Epithelial cell of proximal tubule (primary cell): ENCODE results near the gene KDM8. TPM values are rescaled to one million over a fixed set of nuclear protein-coding genes. Genes with fewer than 3 reads are reported as not detected.

Experiments used
- DNase-seq: peaks from one replicate; pipeline ENCODE4 v3.0.0-alpha.2; 2011; ENCODE audit warnings: low read depth
- H3K4me3 ChIP-seq: 2 replicates; pipeline ENCODE4 v1.5.1; 2011; ENCODE audit warnings: low read depth, mild to moderate bottlenecking, low read length
- CTCF ChIP-seq: conservative IDR thresholded peaks from 2 replicates; pipeline ENCODE4 v1.5.1; 2012; ENCODE audit warnings: low read depth, mild to moderate bottlenecking, low read length
- total RNA-seq: library from RNA; depleted of rRNA; stranded (reverse); fragments of >200 nt; gene quantifications from 2 replicates; pipeline ENCODE4 v1.2.3, GENCODE V29; 2015

KDM8 gene
- total RNA-seq, 1 donor from 2014 or later, result 13.8 TPM

GRCh38 chr16:27220991-27221390, 17.7 kb downstream of the KDM8 start:
- TF ChIP-seq CTCF, result no peak
- DNase-seq, result no peak
- H3K4me3 ChIP-seq, result no peak overlapping the region

DNA sequence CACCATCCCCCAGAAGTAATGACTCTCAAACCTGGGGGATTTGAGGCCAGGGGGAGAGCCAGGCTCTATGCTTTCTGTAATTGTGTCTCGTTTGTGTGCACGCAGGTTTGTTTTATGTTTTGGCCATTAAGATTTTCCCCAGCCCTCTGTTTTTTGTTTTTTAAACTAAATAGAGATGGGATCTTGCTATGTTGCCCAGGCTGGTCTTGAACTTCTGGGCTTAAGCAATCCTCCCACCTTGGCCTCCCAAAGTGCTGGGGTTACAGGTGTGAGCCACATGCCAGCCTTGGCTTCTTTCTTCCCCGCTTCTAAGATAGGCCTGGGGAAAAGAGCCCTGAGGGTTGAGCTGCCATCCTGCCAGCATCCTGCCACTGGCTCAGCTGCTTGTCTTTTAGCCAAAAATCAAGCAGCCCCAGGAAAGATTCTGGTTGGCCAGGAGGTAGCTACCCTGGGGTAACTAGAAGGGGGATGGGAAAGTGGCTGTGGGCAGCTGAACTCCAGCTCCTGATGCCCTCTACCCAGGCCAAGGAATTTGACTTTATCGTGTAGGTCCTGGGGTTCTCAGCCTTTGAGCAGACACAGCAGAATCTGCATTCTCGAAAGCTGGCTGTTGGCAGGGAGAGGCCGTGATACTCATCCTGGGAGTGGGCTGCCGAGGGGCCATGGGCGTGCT, 18.4 kb downstream of the KDM8 start:
- no peak for DNase-seq
- H3K4me3 ChIP-seq, result no peak overlapping the region
- TF ChIP-seq CTCF, result no peak

DNA sequence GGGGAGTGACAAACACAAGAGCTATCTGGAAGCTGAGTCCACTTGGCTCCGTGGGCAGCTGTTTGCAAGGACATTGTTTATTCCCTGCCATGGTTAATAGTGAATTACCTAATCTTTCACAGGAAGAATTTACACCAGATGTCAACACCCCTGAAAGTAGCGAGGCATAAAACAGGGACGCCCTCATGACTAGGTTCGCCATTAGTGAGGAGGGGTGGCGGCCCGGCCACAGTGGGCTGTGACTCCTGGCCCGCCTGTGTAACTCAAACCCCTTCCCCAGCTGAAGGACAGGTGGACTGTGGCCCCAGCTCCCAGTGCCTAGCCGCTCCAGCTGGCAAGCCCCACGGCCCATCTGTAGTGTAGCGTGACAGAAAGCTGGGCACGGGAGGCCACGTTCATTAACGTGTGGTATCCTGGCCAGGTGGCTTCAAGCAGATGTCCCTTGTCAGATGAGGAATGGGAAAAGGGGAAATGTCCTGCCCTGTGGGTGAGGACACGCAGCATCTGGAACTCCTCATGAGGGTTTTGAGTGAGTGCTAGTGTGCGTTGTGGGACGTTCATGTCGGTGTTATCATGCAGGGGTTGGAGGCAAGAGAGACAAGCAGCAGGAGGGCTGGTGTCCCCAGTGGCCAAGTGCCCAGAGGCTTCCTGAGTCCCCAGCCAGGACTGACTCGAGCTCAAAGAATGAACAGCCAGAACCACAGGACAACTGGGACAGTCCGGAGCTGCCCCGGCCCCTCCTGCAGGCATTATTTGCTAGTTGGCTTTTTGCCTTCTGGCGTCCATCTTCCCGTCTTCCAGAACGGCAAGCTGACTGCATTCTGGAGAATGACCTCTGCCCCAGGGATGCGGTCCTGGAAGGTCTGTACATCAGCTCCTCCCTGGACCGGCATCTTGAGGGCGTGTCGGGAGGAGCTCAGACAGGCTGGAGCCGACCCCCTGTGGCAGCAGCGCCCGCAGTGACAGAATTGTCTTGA, 19.2 kb downstream of the KDM8 start:
- no peak overlapping the region for H3K4me3 ChIP-seq
- DNase-seq, result no peak
- no peak for TF ChIP-seq CTCF

GRCh38 chr16:27223226-27223610, 19.9 kb downstream of the KDM8 start:
- H3K4me3 ChIP-seq, result no peak overlapping the region
- TF ChIP-seq CTCF, result peak; percentile 24
- DNase-seq, result no peak

DNA sequence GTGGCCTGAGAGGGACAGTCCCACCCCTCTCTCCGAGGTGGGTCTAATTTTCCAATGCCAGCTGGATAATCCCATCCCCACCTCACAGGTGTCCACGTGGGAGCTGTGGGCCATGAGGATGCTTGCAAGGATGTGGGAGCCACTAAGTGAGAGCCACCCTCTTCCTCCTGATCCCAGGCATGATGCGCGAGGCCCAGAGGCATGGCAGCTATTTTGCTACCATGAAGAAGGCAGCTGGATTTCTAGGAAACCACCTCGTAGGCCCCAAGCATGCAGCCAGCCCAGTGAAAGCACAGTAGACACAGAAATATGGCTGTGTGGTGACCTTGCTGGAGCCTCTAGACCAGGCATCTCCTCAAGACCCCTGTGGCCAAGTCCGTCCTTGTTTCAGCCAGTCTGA, 20.4 kb downstream of the KDM8 start:
- no peak for DNase-seq
- no peak overlapping the region for H3K4me3 ChIP-seq
- TF ChIP-seq CTCF, result no peak

GRCh38 chr16:27224271-27224737, 21.0 kb downstream of the KDM8 start:
- no peak for DNase-seq
- no peak for TF ChIP-seq CTCF
- no peak overlapping the region for H3K4me3 ChIP-seq
